Left colon (tissue), 2 donors: Measurements from ENCODE around the gene TNFSF13. TPM values are rescaled to one million over a fixed set of nuclear protein-coding genes. Genes with fewer than 3 reads are reported as not detected.
A peak's percentile ranks its signal among the peaks of the same experiment; 100 is the strongest.
"Not testable (repeated sequence)": the region's sequence is repeated elsewhere in the genome, so short reads cannot be mapped to it uniquely, and the experiment has no call there.

Experiments used
- ATAC-seq: fragments of 200-7000 bp; cut with Tn5 transposase; one replicate; pipeline ENCODE4 v1.9.1; 2020; ENCODE audit warnings: mild to moderate bottlenecking, moderate library complexity
- DNase-seq, 2 donors: peaks; one replicate each; pipeline ENCODE4 v3.0.0-alpha.2; 2020
- intact Hi-C, 2 donors: fragments of 100-400 bp; cut with DNase I in 1 of 2; cut with micrococcal nuclease in 1 of 2; formaldehyde crosslinking; loops; one replicate each; pipeline versions ENCODE4 v1.11.2 to v1.14.0; 2022; cut with DNase I, micrococcal nuclease
- total RNA-seq, 2 donors: library from RNA; stranded (reverse); fragmentation: NEBNext Ultra II Directional; extraction: Animal tissue kit (Norgen Biotek cat#: 25700); gene quantifications; one replicate each; pipeline ENCODE4 v1.2.1, GENCODE V29; 2021
- donor health status: DM: no; HTN: no; CAD: no.
- donor health status: DM: yes; HTN: yes; CAD: no.

Gene TNFSF13
- total RNA-seq, 2 donors from 2014 or later: 77.2 to 121 TPM

DNA sequence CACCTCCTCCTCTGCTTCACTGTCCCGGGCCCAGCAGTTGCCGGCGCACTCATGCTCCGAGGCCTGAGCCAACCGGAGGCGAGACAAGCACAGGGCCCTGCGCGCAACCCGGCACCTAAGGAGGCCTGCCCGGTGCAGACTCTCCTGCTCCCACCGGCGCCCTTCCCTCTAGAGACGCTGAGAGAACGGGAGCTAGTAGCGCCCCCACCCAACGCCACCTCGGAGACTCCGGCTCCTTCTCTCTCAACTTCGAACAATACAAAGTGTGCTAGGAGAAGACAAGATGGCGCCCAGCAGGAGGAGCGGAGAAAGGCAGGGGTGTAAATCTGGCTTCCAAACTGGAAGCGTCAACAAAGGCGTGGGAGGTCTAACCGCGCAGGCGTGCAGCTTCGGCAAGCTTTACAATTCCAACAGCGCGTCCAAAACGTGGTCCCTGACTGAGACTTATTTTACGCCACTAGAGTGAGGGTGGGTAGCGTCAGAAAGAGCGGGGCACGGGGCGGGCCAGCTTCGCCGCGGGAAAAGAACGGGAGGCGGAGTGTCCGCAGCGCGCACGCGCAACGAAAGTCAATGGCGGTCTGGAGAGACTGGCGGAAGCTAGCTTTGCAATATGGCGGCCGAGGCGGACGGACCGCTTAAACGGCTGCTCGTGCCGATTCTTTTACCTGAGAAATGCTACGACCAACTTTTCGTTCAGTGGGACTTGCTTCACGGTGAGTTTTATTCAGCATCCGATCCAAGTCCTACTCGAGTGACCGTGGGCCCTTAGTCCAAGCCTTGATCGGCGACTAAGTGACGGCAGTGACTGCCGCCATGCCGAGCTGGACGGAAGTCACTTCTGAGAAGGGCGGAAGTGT lies 24.9 kb downstream of the TNFSF13 start, which contains the start of gene MPDU1:
MPDU1 (plus strand) TSS at position 600 of the 857 bp plus-strand sequence; CDS start at position 611, 11 bp downstream.
- DNase-seq (peak; percentile 95 to 96), ATAC-seq (peak; percentile 78)
- intact Hi-C loops: no loop called here

DNA sequence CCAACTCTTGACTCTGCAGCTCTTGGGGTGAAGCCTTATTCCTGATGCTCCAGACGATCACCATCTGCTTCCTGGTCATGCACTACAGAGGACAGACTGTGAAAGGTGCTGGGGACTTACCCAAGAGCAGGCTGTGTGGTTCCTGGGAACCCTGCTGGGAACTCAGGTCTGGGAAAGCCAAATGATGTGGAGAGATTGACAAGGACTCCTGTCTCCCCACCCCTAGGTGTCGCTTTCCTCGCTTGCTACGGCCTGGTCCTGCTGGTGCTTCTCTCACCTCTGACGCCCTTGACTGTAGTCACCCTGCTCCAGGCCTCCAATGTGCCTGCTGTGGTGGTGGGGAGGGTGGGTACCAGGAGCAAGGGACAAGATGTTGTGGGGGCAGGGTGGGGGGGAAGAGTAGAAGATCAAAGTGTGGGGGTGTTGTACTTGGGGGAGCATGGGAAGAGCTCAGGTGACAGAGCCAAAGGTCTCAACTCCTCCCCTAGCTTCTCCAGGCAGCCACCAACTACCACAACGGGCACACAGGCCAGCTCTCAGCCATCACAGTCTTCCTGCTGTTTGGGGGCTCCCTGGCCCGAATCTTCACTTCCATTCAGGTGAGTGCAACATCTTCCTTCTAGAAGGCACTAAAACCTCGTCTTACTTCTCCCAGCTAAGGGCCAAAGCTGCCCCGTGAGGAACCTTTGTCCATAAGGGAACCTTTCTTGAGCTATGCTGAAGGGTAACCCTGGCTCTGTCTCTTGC lies 28.3 kb downstream of the TNFSF13 start:
- intact Hi-C loops: no loop called here
- ATAC-seq (peak; percentile 34), DNase-seq (peak; percentile 62 to 69)

DNA sequence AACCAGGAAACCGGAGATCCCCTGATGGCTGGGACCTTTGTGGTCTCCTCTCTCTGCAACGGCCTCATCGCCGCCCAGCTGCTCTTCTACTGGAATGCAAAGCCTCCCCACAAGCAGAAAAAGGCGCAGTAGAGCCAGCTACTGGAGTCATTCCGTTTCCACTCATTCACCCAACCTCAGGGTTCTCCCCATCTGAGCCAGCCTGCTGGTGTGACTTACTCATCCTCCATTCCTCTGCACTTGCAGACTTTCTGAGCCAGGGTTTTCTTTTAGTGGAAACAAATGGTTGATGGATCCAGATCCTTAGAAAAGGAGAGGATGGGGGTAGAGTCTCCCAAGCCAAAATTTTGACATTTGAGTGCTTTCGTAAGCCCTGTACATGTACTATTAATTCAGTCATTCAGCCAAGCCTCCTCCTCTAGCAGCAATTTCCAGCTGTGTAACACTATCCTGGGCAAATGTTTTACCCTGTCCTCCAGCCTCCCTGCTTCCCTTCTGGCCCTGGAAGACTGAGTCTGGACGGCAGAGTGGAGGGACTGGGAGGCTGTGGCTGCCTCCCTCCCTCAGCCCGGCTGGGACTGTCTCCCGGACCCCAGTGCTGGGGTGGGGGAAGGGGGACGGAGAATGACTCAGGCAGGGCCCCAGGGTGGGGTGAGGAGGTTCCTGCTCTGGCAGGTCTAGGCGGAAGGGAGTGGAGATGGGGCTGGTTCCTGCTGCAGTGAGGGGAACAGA lies 29.0 kb downstream of the TNFSF13 start:
- intact Hi-C loops: no loop called here
- ATAC-seq (no peak), DNase-seq (no peak)

DNA sequence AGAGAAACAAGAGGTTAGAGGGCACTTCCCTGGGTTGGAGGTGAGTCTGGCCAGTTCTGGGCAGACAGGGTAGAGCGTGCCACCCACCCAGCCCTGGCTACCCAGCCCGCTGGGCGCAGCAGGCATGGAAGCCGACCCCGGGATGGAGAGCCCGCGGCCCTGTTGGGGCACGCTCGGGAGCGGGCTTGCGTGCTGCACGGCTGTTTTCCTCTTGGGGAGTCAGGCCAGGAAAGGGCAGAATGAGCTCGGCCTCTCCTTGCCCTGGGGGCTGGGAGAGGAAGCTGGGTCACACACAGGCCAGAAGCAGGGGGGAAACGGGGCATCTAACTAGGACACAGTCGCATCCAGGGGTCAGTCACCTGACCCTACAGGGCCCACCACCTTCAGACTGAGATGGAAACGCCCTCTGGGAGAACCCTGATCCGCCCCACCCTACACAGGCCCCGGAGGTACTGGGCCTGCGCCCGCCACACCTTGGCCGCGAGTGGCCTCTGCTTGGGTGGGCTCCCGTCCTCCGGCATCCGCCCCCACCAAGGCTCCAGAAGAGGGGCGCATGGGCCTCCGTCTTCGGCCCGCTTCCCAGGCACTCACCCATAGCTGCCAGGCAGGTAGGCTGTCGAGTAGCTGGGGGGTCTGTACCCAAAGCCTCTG lies 30.1 kb downstream of the TNFSF13 start:
- no peak for ATAC-seq
- DNase-seq: no peak
- intact Hi-C loops: no loop called here

DNA sequence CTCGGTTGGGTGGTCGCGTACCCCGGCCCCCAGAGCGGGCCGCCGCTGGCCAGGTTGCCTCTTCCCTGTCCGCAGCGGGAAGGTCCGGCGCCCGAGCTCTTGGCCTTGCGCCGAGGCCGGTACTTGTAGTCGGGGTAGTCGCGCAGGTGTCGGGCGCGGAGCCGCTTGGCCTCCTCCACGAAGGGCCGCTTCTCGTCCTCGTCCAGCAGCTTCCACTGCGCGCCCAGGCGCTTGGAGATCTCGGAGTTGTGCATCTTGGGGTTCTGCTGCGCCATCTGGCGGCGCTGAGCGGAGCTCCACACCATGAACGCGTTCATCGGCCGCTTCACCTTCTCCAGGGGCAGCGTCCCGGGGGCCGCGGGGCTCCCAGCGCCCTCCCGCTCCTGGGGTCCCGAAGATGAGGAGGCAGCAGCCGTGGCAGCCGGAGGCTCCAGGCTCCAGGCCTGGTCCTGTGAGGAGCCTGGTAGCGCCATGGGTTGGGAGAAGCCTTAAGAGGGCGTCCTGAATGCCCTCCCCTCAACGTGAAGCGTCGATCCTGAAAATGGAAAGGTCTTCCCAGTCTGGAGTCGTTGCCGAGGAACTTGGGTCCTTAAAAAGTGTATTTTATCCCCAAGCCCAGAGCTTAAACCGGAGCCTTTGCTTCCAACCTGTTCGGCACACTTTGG lies 30.8 kb downstream of the TNFSF13 start:
- ATAC-seq (peak; percentile 79), DNase-seq (peak; percentile 77 to 85)
- intact Hi-C loops: no loop called here

DNA sequence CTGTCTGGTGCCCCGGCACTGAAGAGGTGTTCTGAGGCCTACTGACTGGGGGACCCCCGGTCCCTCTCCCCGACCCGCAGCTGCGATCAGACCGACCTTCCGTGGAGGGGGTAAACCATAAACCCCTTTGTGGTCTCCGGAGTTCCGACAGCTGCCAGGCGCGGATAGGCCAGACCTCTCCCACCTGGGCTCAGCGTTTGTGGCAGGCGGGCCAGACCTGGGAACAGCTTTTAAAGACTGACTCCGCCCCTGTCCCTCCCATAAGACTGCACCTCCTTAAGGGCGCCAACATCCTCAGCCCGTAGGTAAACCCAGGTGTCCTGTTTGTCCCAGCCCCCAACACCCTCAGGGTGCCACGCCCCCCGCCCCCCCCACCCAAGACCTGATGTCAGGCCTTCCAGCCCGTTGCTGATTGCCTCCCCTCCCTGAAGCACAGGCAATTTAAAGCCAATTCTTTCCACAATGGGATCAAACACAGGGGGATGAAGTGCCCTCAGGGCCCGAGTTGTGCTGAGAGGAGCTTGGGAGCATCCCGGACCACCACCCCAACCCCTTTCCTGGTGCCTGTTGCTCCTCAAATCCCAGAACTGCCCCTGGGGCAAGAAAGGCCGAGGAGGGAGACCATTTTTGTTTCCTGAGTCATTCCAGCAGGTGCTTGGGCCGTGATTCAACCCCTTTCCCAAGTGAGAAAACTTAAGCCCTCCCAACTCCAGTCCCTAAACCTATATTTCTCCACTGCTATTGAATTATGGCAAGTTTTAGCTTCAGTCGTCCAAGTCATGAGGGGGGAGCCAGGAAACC lies 31.5 kb downstream of the TNFSF13 start, which contains the start of gene SOX15:
SOX15 (minus strand) TSS at position 204 of the 801 bp plus-strand sequence. CDS start 418 bp downstream, outside the sequence.
- intact Hi-C loops: no loop called here
- DNase-seq (no peak), ATAC-seq (peak; percentile 40)

DNA sequence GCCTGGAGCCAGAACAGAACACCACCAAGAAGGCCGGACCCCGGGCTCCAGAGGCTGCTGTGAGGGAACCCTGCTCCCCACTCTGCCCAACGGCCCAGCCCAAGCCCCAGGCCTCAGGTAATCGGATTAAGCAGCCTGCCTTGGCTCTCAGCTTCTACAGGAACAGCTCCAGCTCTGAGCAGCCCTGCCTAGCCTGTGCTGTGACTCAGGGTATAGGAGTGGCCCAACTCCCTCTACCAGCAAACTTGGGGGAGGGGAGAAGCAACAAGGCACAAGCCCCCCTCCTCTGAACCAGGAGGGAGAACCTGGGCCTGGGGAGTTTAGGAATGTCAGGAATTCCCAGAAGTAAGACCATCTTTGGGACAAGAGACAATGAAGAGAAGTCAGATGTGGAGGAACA lies 32.2 kb downstream of the TNFSF13 start:
- intact Hi-C loops: no loop called here
- DNase-seq (no peak), ATAC-seq (no peak)

DNA sequence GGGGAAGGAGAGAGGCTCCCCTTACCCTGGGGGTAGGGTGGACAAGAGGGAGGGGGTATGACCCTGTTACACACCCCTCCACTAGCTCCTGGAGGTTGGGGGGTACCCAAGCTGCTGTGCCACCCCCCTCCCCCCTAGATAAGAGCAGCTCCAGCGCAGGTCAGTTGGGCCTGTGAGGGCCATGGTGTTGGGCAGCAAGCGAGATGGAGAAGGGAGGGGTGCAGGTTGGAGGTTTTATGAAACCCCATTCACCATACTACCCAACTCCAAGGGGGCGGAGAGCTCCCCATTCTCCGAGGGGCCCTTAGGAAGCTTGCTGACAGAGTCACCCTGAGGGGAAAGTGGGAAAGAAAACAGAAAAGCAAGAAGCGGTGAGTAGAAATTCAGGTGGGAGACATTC lies 33.0 kb downstream of the TNFSF13 start:
- DNase-seq (no peak), ATAC-seq (no peak)
- intact Hi-C loops: no loop called here

DNA sequence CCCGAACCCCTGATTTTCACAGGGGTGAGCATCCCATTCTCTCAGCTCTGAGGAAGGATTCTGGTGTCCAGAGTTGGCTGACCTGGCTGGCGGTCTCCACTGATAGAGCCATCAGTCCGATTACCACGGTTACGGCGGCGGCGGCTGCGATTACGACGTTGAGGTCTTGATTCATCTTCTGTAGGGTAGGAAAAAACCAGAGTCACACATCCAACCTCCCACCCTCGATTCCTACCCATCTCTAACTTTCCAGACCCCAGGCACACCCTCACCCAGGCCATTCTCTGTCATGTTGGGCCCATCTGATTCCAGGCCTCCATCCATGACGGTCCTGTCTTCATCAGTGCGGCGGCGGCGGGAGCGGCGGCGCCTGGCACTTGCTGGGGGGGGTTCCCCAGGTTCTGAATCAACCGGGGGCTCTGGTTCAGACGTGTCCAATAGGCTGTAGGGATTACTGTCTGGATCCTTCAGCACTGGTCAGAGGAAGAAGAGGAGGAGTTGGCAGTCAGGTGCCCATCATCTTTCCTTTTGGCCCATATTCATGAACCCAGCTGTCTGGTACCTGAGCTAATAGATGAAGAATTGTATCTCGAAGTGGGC lies 34.0 kb downstream of the TNFSF13 start:
- DNase-seq (no peak), ATAC-seq (no peak)
- intact Hi-C loops: no loop called here

DNA sequence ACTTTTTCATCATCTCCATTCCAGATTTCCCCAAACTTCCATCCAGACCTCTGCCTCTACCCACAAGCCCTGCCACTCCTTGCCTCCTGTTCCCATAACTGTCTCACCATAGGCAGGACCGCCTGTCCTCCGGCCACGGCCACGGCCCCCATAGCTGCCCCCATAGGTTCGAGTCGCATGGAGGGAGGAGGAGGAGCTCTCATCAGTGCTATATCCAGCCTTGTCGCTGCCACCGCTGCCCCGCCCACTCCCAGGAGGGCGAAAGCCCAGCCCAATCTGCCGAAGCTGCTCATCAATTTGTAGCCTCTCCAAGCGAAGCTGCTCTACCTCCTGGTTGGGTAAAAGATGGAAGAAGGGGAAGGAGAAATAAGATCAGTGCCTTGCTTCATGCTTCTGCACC lies 34.7 kb downstream of the TNFSF13 start:
- ATAC-seq (no peak), DNase-seq (no peak)
- intact Hi-C loops: no loop called here

DNA sequence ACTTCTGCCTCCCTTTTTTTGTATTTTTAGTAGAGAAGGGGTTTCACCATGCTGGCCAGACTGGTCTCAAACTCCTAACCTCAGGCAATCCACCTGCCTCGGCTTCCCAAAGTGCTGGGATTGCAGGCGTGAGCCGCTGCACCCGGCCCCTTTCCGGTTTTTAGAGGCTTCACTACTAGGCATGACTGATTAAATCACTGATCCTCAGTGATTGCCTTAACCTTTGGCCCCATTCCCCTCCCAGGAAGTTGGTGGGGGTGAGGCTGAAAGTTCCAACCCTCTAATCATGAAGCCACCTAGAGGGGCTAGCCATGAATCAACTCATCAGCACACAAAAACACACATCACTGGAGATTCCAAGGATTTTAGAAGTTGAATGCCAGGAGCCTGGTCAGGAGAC lies 39.0 kb downstream of the TNFSF13 start:
- intact Hi-C loops, DNase-seq: not testable (repeated sequence)
- ATAC-seq: peak; percentile 87

DNA sequence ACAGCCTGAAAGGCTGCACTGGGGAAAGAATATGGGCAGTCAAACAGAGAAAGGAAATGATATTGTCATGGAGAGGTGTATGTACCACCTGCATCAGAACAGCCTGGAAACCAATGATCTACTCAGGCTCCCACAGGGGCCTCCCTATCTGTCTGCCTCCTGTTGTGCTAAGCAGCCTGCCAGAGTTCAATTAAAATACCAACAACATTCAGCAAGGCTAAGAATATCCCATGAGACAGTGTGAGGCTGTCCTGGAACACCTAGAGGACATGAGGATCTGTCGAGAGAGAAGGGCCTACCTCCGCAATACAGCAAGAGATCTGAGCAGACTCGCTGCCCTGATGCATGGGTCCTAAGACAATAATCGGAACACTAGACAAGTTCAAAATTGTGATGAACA lies 47.7 kb downstream of the TNFSF13 start:
- ATAC-seq (no peak), DNase-seq (no peak)
- intact Hi-C loops: no loop called here

DNA sequence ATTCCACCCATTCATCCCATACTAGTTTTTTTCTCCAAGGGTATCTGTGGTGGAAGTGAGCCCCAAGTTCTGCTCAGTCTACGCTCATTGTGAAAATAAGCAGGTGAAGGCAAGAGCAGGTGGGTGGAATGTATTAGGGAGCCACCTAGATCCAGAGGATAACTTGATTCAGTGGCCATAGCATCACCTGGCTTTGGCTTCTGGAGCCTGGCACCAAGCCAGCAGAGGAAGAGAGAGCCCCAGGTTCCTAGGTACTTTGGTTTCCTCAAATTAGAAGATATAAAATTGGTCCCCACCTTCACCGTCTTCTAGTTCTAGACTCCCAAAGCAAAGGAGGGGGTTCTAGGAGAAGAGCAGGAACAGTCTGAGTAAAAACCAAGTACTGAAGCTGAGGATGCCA lies 52.1 kb downstream of the TNFSF13 start:
- intact Hi-C loops: no loop called here
- no peak for ATAC-seq
- DNase-seq: no peak
